HG03457 (cell line): ENCODE data around the gene ANO2.

Source experiments
- ATAC-seq: cut with Tn5 transposase; IDR thresholded peaks from one replicate; pipeline ENCODE4 v1.9.1; 2021; ENCODE audit warnings: moderate number of reproducible peaks; ENCODE audit not compliant: unreplicated experiment

ANO2 gene

GRCh38 chr12:5736527-5736926 lies 208.5 kb downstream of the ANO2 start:
- ATAC-seq, result no peak

GRCh38 chr12:5736016-5736415 lies 209.0 kb downstream of the ANO2 start:
- ATAC-seq, result no peak

GRCh38 chr12:5733916-5734315 lies 211.1 kb downstream of the ANO2 start:
- ATAC-seq, result no peak

GRCh38 chr12:5733136-5733755 lies 211.8 kb downstream of the ANO2 start:
- ATAC-seq, result no peak

DNA sequence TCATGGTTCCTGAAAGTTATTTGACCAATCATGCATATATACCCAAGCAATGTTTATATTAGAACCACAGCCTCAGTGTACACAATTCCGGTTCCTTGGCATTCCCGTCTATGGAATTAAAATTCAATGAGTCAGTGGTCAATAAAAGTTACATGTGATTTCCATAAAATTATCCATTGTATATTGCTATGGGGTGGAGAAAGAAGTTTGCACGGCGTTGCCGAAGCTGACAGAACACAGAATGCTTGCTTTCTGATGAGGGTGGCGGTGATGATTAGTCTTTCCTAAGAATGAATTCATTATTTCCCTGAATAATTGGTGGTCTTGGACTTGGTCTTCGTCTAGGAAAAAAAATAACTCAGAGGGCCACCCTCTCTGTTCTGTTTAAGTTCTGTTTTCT lies 214.1 kb downstream of the ANO2 start:
- no peak for ATAC-seq

DNA sequence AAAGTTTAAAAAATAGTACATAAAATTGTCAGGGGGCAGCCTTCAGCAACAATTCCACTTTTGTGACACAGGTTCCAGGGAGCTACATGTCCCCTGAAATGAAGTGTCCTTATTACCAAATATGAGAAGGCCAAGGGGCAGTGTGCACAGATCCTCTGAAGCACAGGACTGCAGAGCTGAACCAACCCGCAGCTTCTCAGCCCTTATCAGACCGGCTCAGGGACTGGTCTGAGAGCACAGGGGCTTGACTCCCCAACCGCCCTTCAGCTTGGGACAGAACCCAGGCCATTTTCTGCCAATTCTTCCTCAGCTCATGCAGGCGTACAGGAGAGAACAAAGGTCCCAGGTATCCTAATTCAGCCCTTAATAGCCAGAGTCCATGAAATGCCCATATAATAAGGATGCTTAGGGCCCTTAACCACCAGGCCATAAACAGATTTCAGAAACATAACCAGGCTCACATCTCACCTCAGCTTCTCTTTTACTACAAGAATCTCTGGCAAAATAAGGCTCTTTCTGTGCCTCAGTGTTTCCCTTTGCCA lies 221.3 kb downstream of the ANO2 start:
- ATAC-seq, result no peak

GRCh38 chr12:5723071-5723470 lies 222.0 kb downstream of the ANO2 start:
- no peak for ATAC-seq

GRCh38 chr12:5720381-5721005 lies 224.6 kb downstream of the ANO2 start:
- ATAC-seq, result no peak

GRCh38 chr12:5718680-5719079 lies 226.4 kb downstream of the ANO2 start:
- ATAC-seq, result no peak

- no peak for ATAC-seq
These were observed 227.0 kb downstream of the ANO2 start for GRCh38 chr12:5718073-5718472.

DNA sequence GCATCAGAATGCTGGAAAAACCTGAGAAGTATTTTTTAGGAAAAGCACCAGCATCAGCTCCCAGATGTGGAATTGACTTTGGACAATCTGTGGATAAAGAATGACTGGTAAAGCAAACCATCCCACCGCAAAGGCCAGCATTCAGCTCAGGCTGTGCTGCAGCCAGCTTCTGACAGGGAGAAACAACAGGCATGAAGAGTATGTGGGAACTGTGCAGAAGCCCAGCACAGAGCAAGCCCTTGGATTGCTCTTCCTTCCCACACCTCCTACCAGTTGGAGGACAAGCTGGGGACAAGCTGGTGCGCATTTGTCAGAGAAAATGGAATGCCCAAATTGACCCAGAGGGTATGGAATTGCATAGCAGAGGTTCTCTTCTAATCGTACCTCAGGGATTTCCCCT lies 228.1 kb downstream of the ANO2 start:
- no peak for ATAC-seq

DNA sequence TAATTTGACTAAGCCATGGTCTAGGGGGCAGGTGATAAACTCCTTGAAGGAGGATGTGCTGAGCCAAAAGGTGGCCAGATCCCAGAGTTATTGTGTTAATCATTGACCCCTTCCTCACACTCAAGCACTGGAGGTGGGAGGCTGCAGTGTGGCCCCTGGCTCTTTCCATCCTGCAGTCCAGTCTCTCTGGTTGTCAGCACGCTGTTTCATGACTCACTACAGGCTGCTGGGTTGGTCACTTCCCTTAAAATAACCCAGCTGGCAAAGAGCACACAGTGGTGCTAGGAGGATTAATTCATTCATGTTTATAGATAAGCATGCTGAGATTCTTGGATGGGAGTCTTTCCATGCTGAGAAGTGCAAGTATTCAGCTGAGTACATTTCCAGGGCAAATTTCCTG lies 228.9 kb downstream of the ANO2 start:
- no peak for ATAC-seq

DNA sequence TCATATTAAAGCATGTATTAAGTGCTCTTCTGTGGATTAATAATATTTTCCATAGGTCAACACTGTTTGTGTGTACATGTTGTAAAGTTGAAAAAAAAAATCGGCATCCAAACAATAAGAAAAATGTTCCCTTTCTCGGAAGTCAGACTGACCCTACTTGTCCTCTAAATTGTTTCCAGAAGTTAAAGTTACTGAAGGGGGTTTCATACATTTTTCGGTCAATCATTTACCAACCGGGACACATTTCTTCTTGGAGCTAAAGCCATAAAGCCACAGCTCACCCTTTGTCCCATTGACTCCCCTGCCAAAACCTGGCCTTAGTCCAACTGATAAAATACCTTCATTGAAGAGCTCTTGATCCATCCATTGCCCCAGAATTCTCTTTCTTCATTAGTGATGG lies 230.0 kb downstream of the ANO2 start:
- ATAC-seq, result no peak

- ATAC-seq, result no peak
These were observed 231.4 kb downstream of the ANO2 start for GRCh38 chr12:5713599-5714081.

DNA sequence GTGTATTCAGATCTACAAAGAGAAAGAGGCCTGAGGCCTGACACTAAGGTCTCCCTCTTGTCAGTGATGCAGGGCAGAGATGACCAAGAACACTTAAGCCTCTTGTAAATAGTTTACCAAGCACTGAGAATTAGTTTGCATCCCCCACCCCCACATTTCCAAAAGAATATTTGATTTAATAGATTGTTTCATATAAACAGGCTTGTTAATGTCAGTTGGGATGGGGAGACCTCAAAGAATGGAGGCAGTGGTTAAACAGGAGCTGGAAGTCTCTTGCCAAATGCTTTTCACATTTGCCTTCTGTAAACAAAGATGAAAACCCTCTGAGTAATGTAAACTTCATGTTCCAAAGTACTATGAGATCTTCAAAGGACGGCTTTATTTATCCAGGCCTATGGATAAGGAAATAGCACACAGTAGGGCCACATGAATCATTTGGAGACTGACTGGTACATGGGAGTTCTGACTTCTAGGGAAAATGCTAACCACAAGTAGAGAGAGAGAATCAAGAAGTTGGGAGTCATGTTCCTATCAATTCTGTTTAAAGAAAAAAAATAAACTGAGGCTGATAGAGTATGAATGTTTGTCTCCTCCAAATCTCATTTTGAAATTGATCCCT lies 234.7 kb downstream of the ANO2 start:
- ATAC-seq, result no peak

DNA sequence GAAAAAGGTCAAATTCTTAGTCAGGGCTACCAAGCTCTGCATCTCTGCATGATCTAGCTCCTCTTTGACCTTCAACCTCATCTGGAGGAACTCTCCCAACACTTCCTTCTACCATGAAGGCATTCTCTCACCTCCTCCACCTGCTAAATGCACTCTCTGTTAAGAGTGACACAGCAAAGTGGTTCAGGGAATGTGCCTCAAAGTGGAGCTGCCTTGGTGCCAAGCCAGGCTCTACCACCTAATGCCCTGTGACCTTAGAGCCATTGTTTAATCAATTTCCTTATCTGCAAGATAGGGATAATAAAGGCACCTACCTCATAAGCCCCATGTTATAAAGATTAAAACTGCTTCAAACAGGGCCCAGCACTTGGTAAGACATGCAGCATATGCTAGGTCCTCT lies 236.7 kb downstream of the ANO2 start:
- ATAC-seq, result no peak

GRCh38 chr12:5706247-5706646 lies 238.8 kb downstream of the ANO2 start:
- ATAC-seq, result no peak

GRCh38 chr12:5705791-5706190 lies 239.3 kb downstream of the ANO2 start:
- ATAC-seq, result no peak

GRCh38 chr12:5694759-5695409 lies 250.2 kb downstream of the ANO2 start:
- no peak for ATAC-seq

DNA sequence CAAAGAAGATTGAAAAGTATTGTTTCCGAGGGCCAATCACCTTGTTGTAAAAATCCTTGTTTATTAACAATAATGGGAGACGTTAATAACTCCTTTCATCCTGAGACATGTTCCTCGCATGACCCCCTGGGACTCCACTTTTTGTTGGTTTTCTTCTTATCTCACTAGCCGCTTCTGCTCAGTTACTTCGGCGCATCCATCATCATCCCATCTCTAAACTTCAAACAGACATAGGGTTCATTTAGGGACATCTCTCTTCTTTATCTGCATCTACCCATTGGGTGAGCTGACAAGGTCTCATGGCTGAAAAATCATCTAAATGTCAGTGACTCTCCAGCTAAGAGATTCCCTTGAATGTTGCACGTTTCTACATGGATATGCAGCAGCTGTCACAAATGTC lies 252.2 kb downstream of the ANO2 start:
- ATAC-seq, result no peak

DNA sequence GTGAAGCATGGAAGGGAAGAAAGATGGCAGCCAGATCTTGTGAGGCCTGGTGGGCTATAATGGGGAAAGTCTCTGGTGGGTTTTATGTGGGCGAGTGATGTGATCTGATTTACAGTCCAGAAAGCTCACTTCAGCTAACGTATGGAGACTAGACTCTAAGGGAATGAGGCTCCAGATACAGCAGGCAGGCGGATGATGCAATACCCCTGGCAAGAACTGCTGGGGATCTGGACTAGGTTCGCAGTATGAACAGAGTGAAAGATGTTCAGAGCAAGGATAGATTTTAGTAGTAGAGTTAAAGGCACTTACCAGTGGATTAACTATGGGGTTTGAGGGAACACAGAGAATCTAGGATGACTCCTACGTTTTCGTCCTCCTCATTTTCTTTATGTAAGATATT lies 253.1 kb downstream of the ANO2 start:
- ATAC-seq, result no peak

- ATAC-seq, result no peak
These were observed 254.8 kb downstream of the ANO2 start for GRCh38 chr12:5690240-5690639.
